IMR-90 (cell line): ENCODE results near the gene KRT39. TPM values are rescaled to one million over a fixed set of nuclear protein-coding genes. Genes with fewer than 3 reads are reported as not detected.

ENCODE experiments used
- ATAC-seq: fragments of 200-7000 bp; cut with Tn5 transposase; 2 replicates; pipeline ENCODE4 v1.9.1; 2020; ENCODE audit warnings: low read depth, mild to moderate bottlenecking, moderate library complexity
- BruUV-seq: library from RNA; stranded (reverse); fragments of 400-500 nt; replicated peaks from 2 replicates; lab custom pipeline; 2021; lab: Mats Ljungman, UMichigan
- CTCF ChIA-PET: fragments of 300-600 bp; formaldehyde crosslinking; extraction: SDS; loops from one replicate; lab custom pipeline; 2021; ENCODE audit warnings: antibody characterized with exemption; lab: Yijun Ruan, JAX
- POLR2A ChIA-PET: fragments of 300-600 bp; sonication (Branson Sonifier 250); formaldehyde crosslinking; loops from one replicate; lab custom pipeline; 2022; ENCODE audit warnings: antibody characterized with exemption; ENCODE audit not compliant: unreplicated experiment; lab: Charles Lee
- DNase-seq: peaks from one replicate; pipeline ENCODE4 v3.0.0; 2013
- H2AFZ ChIP-seq: replicated peaks from 2 replicates; pipeline ENCODE3; 2013; ENCODE audit warnings: low read length, mild to moderate bottlenecking; ENCODE audit not compliant: poor library complexity
- H2AK5ac ChIP-seq: 2 replicates; pipeline ENCODE4 v1.6.1; 2013; ENCODE audit warnings: low read depth, low read length, inconsistent platforms
- H2AK9ac ChIP-seq: replicated peaks from 2 replicates; pipeline ENCODE3; 2013; ENCODE audit warnings: mild to moderate bottlenecking, low read depth, low read length, moderate library complexity; ENCODE audit not compliant: poor library complexity
- H2BK120ac ChIP-seq: 2 replicates; pipeline ENCODE4 v1.6.1; 2013; ENCODE audit warnings: low read depth, low read length, inconsistent platforms
- H2BK15ac ChIP-seq: 3 replicates; pipeline ENCODE4 v1.6.1; 2013; ENCODE audit warnings: low read depth, low read length, inconsistent platforms
- H2BK20ac ChIP-seq: 2 replicates; pipeline ENCODE4 v1.6.1; 2013; ENCODE audit warnings: low read depth, mild to moderate bottlenecking, inconsistent platforms, low read length, moderate library complexity
- H2BK5ac ChIP-seq: 2 replicates; pipeline ENCODE4 v1.6.1; 2013; ENCODE audit warnings: mild to moderate bottlenecking, low read depth, low read length, inconsistent platforms; ENCODE audit not compliant: poor library complexity, severe bottlenecking
- H3K14ac ChIP-seq: replicated peaks from 2 replicates; pipeline ENCODE4 v1.6.1; 2013; ENCODE audit warnings: low read depth, low read length, inconsistent platforms
- H3K18ac ChIP-seq: 2 replicates; pipeline ENCODE4 v1.6.1; 2013; ENCODE audit warnings: low read depth, low read length, control low read depth
- H3K23ac ChIP-seq: 2 replicates; pipeline ENCODE4 v1.6.1; 2013; ENCODE audit warnings: low read depth, low read length, inconsistent platforms
- H3K27ac ChIP-seq: 2 replicates; pipeline ENCODE4 v1.5.1; 2013; ENCODE audit warnings: mild to moderate bottlenecking, control low read depth, low read length; ENCODE audit not compliant: insufficient read depth
- H3K27me3 ChIP-seq: 2 replicates; pipeline ENCODE4 v1.6.1; 2013; ENCODE audit warnings: low read length; ENCODE audit not compliant: control insufficient read depth, insufficient read depth
- H3K36me3 ChIP-seq: 2 replicates; pipeline ENCODE4 v1.6.1; 2013; ENCODE audit warnings: low read length, mixed read lengths; ENCODE audit not compliant: control insufficient read depth, insufficient read depth
- H3K4ac ChIP-seq: 2 replicates; pipeline ENCODE4 v1.6.1; 2013; ENCODE audit warnings: low read depth, low read length, inconsistent platforms
- H3K4me1 ChIP-seq: 2 replicates; pipeline ENCODE4 v1.6.1; 2013; ENCODE audit warnings: low read length, mixed read lengths; ENCODE audit not compliant: control insufficient read depth, insufficient read depth
- H3K4me2 ChIP-seq: 2 replicates; pipeline ENCODE4 v1.6.1; 2013; ENCODE audit warnings: low read depth, mild to moderate bottlenecking, control low read depth, low read length, moderate library complexity
- H3K4me3 ChIP-seq: 2 replicates; pipeline ENCODE4 v1.5.1; 2013; ENCODE audit warnings: low read depth, mild to moderate bottlenecking, control low read depth, low read length, moderate library complexity; ENCODE audit not compliant: insufficient read depth
- H3K56ac ChIP-seq: 2 replicates; pipeline ENCODE4 v1.6.1; 2013; ENCODE audit warnings: low read length, inconsistent platforms; ENCODE audit not compliant: insufficient read depth; ENCODE audit errors: extremely low read depth
- H3K79me1 ChIP-seq, 2 experiments: 2 replicates each; pipeline ENCODE4 v1.6.1; 2013; ENCODE audit warnings: low read length in 2 of 2, inconsistent platforms in 1 of 2, low read depth in 1 of 2
- H3K9ac ChIP-seq: 2 replicates; pipeline ENCODE4 v1.6.1; 2013; ENCODE audit warnings: low read depth, low read length, control low read depth
- H3K9me1 ChIP-seq: 2 replicates; pipeline ENCODE4 v1.6.1; 2013; ENCODE audit warnings: low read length, inconsistent platforms; ENCODE audit not compliant: insufficient read depth
- H3K9me3 ChIP-seq: 2 replicates; pipeline ENCODE4 v1.6.1; 2013; ENCODE audit warnings: low read length; ENCODE audit not compliant: control insufficient read depth, insufficient read depth
- H4K20me1 ChIP-seq: 2 replicates; pipeline ENCODE4 v1.6.1; 2013; ENCODE audit warnings: low read length, inconsistent platforms; ENCODE audit not compliant: insufficient read depth
- H4K5ac ChIP-seq: 2 replicates; pipeline ENCODE4 v1.6.1; 2013; ENCODE audit warnings: mild to moderate bottlenecking, low read depth, low read length, control low read depth
- H4K8ac ChIP-seq, 2 experiments: 2 replicates each; pipeline ENCODE4 v1.6.1; 2013; ENCODE audit warnings: low read depth in 2 of 2, low read length in 2 of 2, control low read depth in 1 of 2, inconsistent platforms in 1 of 2
- H4K91ac ChIP-seq: 2 replicates; pipeline ENCODE4 v1.6.1; 2013; ENCODE audit warnings: low read depth, low read length, inconsistent platforms; ENCODE audit not compliant: insufficient read depth
- BHLHE40 ChIP-seq: fragments of 150-350 bp; IDR thresholded peaks from 2 replicates; pipeline ENCODE4 v1.6.1; 2016; ENCODE audit warnings: mild to moderate bottlenecking, low read depth, low read length
- CEBPB ChIP-seq: IDR thresholded peaks from 2 replicates; pipeline ENCODE4 v1.6.1; 2012; ENCODE audit warnings: low read depth, low read length, improper control_type of control experiment
- CHD1 ChIP-seq: IDR thresholded peaks from 2 replicates; pipeline ENCODE4 v1.6.1; 2012; ENCODE audit warnings: low read depth, low read length, improper control_type of control experiment
- CTCF ChIP-seq: conservative IDR thresholded peaks from 2 replicates; pipeline ENCODE4 v1.5.1; 2012; ENCODE audit warnings: mild to moderate bottlenecking, low read depth, low read length, improper control_type of control experiment
- ELK1 ChIP-seq: fragments of 150-350 bp; IDR thresholded peaks from 2 replicates; pipeline ENCODE4 v1.6.1; 2016; ENCODE audit warnings: low read depth, mild to moderate bottlenecking, low read length, moderate library complexity, borderline replicate concordance
- FOS ChIP-seq: fragments of 150-350 bp; IDR thresholded peaks from 2 replicates; pipeline ENCODE4 v1.6.1; 2016; ENCODE audit warnings: low read depth, low read length
- MAFK ChIP-seq: IDR thresholded peaks from 2 replicates; pipeline ENCODE4 v1.6.1; 2012; ENCODE audit warnings: low read depth, low read length, improper control_type of control experiment
- MAZ ChIP-seq: IDR thresholded peaks from 2 replicates; pipeline ENCODE4 v1.6.1; 2012; ENCODE audit warnings: low read depth, mild to moderate bottlenecking, low read length, improper control_type of control experiment, moderate library complexity, borderline replicate concordance
- MXI1 ChIP-seq: IDR thresholded peaks from 2 replicates; pipeline ENCODE4 v1.6.1; 2012; ENCODE audit warnings: low read depth, mild to moderate bottlenecking, low read length, moderate library complexity, borderline replicate concordance
- NFE2L2 ChIP-seq: fragments of 150-350 bp; IDR thresholded peaks from 2 replicates; pipeline ENCODE4 v1.6.1; 2016; ENCODE audit warnings: low read depth, mild to moderate bottlenecking, low read length
- POLR2A ChIP-seq: IDR thresholded peaks from 2 replicates; pipeline ENCODE4 v1.6.1; 2012; ENCODE audit warnings: mild to moderate bottlenecking, low read depth, low read length
- RAD21 ChIP-seq: IDR thresholded peaks from 2 replicates; pipeline ENCODE4 v1.6.1; 2012; ENCODE audit warnings: low read length, improper control_type of control experiment
- RCOR1 ChIP-seq: IDR thresholded peaks from 2 replicates; pipeline ENCODE4 v1.6.1; 2012; ENCODE audit warnings: mild to moderate bottlenecking, low read length, improper control_type of control experiment; ENCODE audit not compliant: insufficient replicate concordance
- RFX5 ChIP-seq: IDR thresholded peaks from 2 replicates; pipeline ENCODE4 v1.8.0; 2012; ENCODE audit warnings: low read depth, mild to moderate bottlenecking, low read length, moderate library complexity
- SMC3 ChIP-seq: fragments of 150-350 bp; IDR thresholded peaks from 2 replicates; pipeline ENCODE4 v1.6.1; 2016; ENCODE audit warnings: low read depth, mild to moderate bottlenecking, antibody characterized with exemption, low read length, moderate library complexity
- USF2 ChIP-seq: fragments of 150-350 bp; IDR thresholded peaks from 2 replicates; pipeline ENCODE4 v1.6.1; 2017; ENCODE audit warnings: mild to moderate bottlenecking, antibody characterized with exemption, low read length, low read depth
- WGBS, 2 experiments: methylation state at CpG; one replicate each; pipeline versions ENCODE4 v1.1.5 to v1.1.7; 2013; ENCODE audit warnings: missing lambda C conversion rate in 2 of 2; ENCODE audit not compliant: insufficient read length in 1 of 2; ENCODE audit errors: extremely low coverage in 2 of 2; 5-methylcytosine and 5-hydroxymethylcytosine counted together
- dilution Hi-C: fragments of 300-500 bp; cut with HindIII; formaldehyde crosslinking; loops from one replicate; pipeline ENCODE4 v1.14.3; 2018; ENCODE audit warnings: low sequenced_read_pairs; ENCODE audit not compliant: unreplicated experiment
- in situ Hi-C: fragments of 300-500 bp; cut with MboI; formaldehyde crosslinking; loops from 3 replicates; pipeline ENCODE4 v1.14.3; 2019; ENCODE audit warnings: low sequenced_read_pairs, inconsistent platforms, mixed read lengths
- intact Hi-C: fragments of 100-400 bp; cut with micrococcal nuclease; formaldehyde crosslinking; loops from 2 replicates; pipeline ENCODE4 v1.10.0; 2022
- polyA plus RNA-seq, 3 experiments: library from polyadenylated mRNA; depleted of rRNA; stranded (reverse); fragments of >200 nt; gene quantifications; 2 replicates each; pipeline ENCODE4 v1.2.3, GENCODE V29; 2012; ENCODE audit warnings: low replicate concordance in 1 of 3
- total RNA-seq: library from RNA; depleted of rRNA; stranded (reverse); fragments of >200 nt; gene quantifications from 2 replicates; pipeline ENCODE4 v1.2.3, GENCODE V29; 2012

Gene KRT39
- total and polyA plus RNA-seq, 2 of the 4 experiments (the other 2 are of a cell fraction) = 0.15 TPM; not detected in 1

- Histone ChIP-seq H3K4me3 (no peak overlapping the region), H2AK9ac (no peak overlapping the region), H3K9ac (no peak overlapping the region), H3K4ac (no peak overlapping the region), H3K14ac (no peak overlapping the region), H3K56ac (no peak overlapping the region), H2BK20ac (no peak overlapping the region), H2BK5ac (no peak overlapping the region), H2BK120ac (peak overlapping the region; percentile 18; the same call in 1 of the 2 replicates), H3K79me1 (no peaks in the 10 kb centered on the region), H3K18ac (no peak overlapping the region), H4K20me1 (no peaks in the 10 kb centered on the region), H4K91ac (no peak overlapping the region), H3K23ac (no peak overlapping the region), H2BK15ac (0 out of 3 replicates have a peak overlapping the region, but pooled peaks have one; percentile 40), H4K8ac (peak overlapping the region in 1 of 2 experiments; percentile 34; a peak in 2 of 4 replicates), H3K27me3 (no peaks in the 10 kb centered on the region; the same call in 1 of the 2 replicates), H2AFZ (no peak overlapping the region), H4K5ac (no peak overlapping the region), H3K9me1 (no peaks in the 10 kb centered on the region; the same call in 1 of the 2 replicates), H3K36me3 (no peaks in the 10 kb centered on the region), H3K4me1 (peaks cover 1% of the 10 kb centered on the region; the same call in 1 of the 2 replicates), H3K4me2 (no peak overlapping the region), H3K27ac (no peak overlapping the region), H2AK5ac (no peak overlapping the region), H3K9me3 (no peaks in the 10 kb centered on the region)
- no TSS peak for BruUV-seq
- intact Hi-C loops = no loop called here
- in situ Hi-C loops = no loop called here
- TF ChIP-seq MXI1 (no peak), CHD1 (no peak), RFX5 (no peak), RAD21 (no peak), MAFK (no peak), MAZ (no peak), SMC3 (no peak), USF2 (no peak), CEBPB (no peak), POLR2A (no peak), CTCF (no peak), FOS (no peak), NFE2L2 (no peak), RCOR1 (no peak), BHLHE40 (no peak), ELK1 (no peak)
- ChIA-PET CTCF (no interaction called here), POLR2A (no interaction called here)
- no CpG with 5 or more reads among the region's 3 CpGs for WGBS, 2 experiments
- DNase-seq (no peak), ATAC-seq (no peak)
- dilution Hi-C loops = no loop called here
Observed at GRCh38 chr17:41013181-41013580, 46.4 kb upstream of the KRT39 start.
